Kidney capillary endothelial cell (primary cell): ENCODE measurements around the gene NHSL1.

Experiments used
- DNase-seq: peaks from one replicate; pipeline ENCODE4 v3.0.0-alpha.2; 2018; ENCODE audit warnings: low spot score

Gene NHSL1

GRCh38 chr6:138522611-138523010 lies 23.3 kb upstream of the NHSL1 start:
- DNase-seq: no peak

GRCh38 chr6:138521790-138522189 lies 22.5 kb upstream of the NHSL1 start:
- no peak for DNase-seq

- no peak for DNase-seq
Measured at GRCh38 chr6:138520463-138520862, 21.2 kb upstream of the NHSL1 start.

GRCh38 chr6:138518054-138518453 lies 18.8 kb upstream of the NHSL1 start:
- DNase-seq: no peak

- DNase-seq: no peak
Measured at GRCh38 chr6:138517635-138518034, 18.3 kb upstream of the NHSL1 start.

GRCh38 chr6:138515657-138516248 lies 16.5 kb upstream of the NHSL1 start:
- DNase-seq: no peak

- no peak for DNase-seq
Measured at GRCh38 chr6:138514860-138515540, 15.7 kb upstream of the NHSL1 start.

- no peak for DNase-seq
Measured at GRCh38 chr6:138512609-138513008, 13.3 kb upstream of the NHSL1 start.

- no peak for DNase-seq
Measured at GRCh38 chr6:138510093-138510492, 10.8 kb upstream of the NHSL1 start.

- no peak for DNase-seq
Measured at GRCh38 chr6:138509371-138509770, 10.1 kb upstream of the NHSL1 start.

- DNase-seq: no peak
Measured at GRCh38 chr6:138508676-138508988, 9.3 kb upstream of the NHSL1 start.

- no peak for DNase-seq
Measured at GRCh38 chr6:138507977-138508675, 8.8 kb upstream of the NHSL1 start.

GRCh38 chr6:138504764-138505689 lies 5.7 kb upstream of the NHSL1 start:
- no peak for DNase-seq

- DNase-seq: no peak
Measured at GRCh38 chr6:138503881-138504680, 4.8 kb upstream of the NHSL1 start.

GRCh38 chr6:138502546-138502945 lies 3.3 kb upstream of the NHSL1 start:
- no peak for DNase-seq

GRCh38 chr6:138500867-138501446 lies 1.7 kb upstream of the NHSL1 start:
- DNase-seq: no peak

- no peak for DNase-seq
Measured at GRCh38 chr6:138500045-138500665, 861 bp upstream of the NHSL1 start.

GRCh38 chr6:138498629-138499302 lies 528 bp downstream of the NHSL1 start:
- no peak for DNase-seq

GRCh38 chr6:138497286-138497685 lies 2.0 kb downstream of the NHSL1 start:
- no peak for DNase-seq

GRCh38 chr6:138494312-138494711 lies 5.0 kb downstream of the NHSL1 start:
- DNase-seq: no peak
